ENCODE results near the gene SLC13A4.

GRCh38 chr7:135690566-135690965 is 37.4 kb downstream of the SLC13A4 start:
- TF ChIP-seq CTCF (conservative IDR thresholded peaks at IDR 0.05; ENCODE audit: low read depth, low read length) = no peak
- no peak for TF ChIP-seq POLR2A (IDR thresholded peaks at IDR 0.05; ENCODE audit: low read depth, low read length)
- TF ChIP-seq MXI1 (IDR thresholded peaks at IDR 0.05; ENCODE audit: borderline replicate concordance, low read depth, low read length) = no peak
- no peak for TF ChIP-seq SMC3 (IDR thresholded peaks at IDR 0.05; ENCODE audit: low read depth, low read length)

Data from IMR-90 (cell line).